22Rv1 (cell line): ENCODE measurements around the gene CCDC57.

ENCODE experiments used
- H3K27ac ChIP-seq: fragments of 450-650 bp; 2 replicates; pipeline ENCODE4 v1.5.1; 2017
- ZFX ChIP-seq: fragments of 450-650 bp; IDR thresholded peaks from 2 replicates; pipeline ENCODE4 v1.6.1; 2017; ENCODE audit warnings: antibody characterized with exemption, borderline replicate concordance
- TF ChIP-seq, protein P1 (sequence below): fragments of 450-650 bp; IDR thresholded peaks from 2 replicates; pipeline ENCODE4 v1.5.1; 2017; ENCODE audit warnings: mild to moderate bottlenecking

CCDC57 gene

DNA sequence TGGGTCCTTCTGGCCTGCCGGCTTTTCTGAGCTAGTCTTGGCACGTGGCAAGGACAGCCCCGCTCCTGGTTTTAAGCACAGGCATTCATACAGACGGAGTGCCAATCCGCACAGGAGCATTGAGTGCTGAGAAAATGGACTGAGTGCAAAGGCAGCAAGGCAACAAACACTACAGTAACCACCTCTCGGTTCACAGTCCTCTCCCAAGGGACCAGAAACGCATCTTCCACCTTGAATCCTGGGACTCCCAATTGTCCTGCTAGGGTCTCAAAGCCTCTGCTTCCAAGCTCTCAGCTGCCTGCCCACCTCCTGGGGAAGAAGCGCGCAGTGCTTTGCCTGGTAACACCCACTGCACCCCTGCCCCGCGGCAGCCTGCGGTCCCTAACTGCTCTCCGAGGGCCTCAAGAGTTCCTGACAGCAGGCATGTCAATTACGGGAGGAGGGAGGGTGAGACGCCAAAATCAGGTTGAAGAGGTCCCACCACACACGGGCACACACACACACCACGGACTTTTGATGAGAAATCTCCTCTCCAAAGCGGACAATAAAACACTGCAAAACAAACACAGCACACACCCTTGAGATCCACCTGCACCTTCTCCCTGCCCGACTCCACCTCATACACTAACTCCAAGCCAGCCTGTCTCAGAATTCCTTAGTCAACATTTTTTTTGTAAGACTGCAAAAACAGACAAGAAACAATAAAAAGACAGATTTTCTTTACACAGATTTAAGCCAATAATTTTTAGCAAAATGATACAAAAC is 31.2 kb upstream of the CCDC57 start:
- TF ChIP-seq, protein P1, sequence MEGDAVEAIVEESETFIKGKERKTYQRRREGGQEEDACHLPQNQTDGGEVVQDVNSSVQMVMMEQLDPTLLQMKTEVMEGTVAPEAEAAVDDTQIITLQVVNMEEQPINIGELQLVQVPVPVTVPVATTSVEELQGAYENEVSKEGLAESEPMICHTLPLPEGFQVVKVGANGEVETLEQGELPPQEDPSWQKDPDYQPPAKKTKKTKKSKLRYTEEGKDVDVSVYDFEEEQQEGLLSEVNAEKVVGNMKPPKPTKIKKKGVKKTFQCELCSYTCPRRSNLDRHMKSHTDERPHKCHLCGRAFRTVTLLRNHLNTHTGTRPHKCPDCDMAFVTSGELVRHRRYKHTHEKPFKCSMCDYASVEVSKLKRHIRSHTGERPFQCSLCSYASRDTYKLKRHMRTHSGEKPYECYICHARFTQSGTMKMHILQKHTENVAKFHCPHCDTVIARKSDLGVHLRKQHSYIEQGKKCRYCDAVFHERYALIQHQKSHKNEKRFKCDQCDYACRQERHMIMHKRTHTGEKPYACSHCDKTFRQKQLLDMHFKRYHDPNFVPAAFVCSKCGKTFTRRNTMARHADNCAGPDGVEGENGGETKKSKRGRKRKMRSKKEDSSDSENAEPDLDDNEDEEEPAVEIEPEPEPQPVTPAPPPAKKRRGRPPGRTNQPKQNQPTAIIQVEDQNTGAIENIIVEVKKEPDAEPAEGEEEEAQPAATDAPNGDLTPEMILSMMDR, result no peak
- no peak for TF ChIP-seq ZFX
- H3K27ac ChIP-seq, result peak overlapping the region; percentile 43; the same call in 1 of the 2 replicates

- H3K27ac ChIP-seq, result peak overlapping the region; percentile 43
- no peak for TF ChIP-seq ZFX
- TF ChIP-seq, protein P1, result no peak
Measured at GRCh38 chr17:82242977-82243647, 30.5 kb upstream of the CCDC57 start.

GRCh38 chr17:82242698-82242976 is 30.0 kb upstream of the CCDC57 start:
- peak overlapping the region; percentile 43 for H3K27ac ChIP-seq
- TF ChIP-seq, protein P1, result no peak
- TF ChIP-seq ZFX, result no peak

DNA sequence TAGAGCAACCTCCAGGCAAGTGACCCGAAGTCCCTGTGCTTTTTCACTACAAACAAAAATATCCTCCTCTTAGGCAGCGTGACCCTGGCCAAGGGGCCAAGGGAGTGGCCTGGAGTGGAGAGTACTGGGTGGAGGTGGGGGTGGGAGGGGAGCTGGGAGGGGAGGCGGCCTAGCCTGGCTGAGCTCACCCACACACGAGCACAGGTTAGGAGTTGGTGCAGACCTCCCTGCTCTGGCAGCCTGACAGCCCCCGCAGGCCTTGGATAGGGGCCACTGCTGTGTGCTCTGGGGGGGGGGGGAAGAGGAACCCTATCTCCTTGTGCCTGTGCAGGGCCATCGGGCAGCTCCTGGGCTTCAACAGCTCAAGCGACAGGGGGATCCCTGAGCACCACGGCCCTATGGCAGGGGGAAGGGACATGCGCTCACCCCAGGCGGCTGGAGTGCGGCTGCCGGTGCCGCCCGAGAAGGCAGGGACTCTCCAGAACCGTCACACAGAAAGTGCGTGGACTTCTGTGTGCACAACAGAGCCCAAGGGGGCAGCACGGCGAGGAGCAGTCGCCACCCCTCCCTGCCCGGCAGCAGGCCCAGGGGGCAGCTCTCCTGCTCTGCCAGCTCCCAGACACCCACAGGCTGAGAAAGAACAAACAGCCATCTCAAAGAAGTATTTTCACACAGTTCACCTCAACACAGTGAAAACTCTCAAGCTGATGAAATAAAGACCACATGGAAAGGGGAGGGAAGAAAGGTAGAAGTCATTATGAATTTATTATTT is 29.5 kb upstream of the CCDC57 start:
- no peak for TF ChIP-seq ZFX
- TF ChIP-seq, protein P1, result no peak
- peak overlapping the region; percentile 43 for H3K27ac ChIP-seq

- no peak for TF ChIP-seq ZFX
- TF ChIP-seq, protein P1, result no peak
- peak overlapping the region; percentile 43; the same call in 1 of the 2 replicates for H3K27ac ChIP-seq
Measured at GRCh38 chr17:82241183-82241925, 28.7 kb upstream of the CCDC57 start.

DNA sequence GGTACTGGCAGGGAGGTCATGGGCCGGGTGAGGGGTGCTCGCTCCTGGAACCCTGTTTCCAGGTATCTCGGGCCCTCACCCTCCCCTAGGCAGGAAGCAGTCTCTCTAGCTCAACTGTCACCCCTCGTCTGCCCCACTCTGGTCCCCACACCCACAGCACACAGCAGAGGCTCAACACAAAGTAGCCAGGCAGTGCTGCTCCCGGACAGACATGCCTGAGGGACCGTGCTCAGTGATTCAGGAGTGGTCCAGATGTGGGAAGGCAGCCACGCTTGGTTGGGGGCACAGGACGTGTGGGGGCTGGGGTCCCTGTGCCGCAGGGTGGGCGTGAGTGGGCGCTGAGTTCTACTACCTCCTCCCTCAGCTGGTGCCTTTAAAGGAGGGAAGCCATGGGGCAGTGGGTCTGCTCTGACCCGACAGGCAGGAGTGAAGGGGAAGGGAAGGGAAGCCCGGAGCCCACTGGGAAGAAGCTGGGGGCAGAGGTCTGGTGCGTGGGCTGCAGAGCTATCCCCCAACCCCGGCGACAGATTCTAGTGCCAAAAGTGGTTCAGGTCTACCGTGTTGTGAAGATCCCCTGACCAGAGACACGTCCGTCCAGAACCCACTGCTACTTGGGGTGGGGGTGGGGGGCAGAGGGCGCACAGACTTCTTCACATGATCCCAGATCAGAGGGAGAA is 28.0 kb upstream of the CCDC57 start:
- peak overlapping the region; percentile 43; the same call in 1 of the 2 replicates for H3K27ac ChIP-seq
- TF ChIP-seq, protein P1, result no peak
- no peak for TF ChIP-seq ZFX
